ENCODE measurements around the gene CPOX. TPM values are rescaled to one million over a fixed set of nuclear protein-coding genes. Genes with fewer than 3 reads are reported as not detected.
A peak's percentile ranks its signal among the peaks of the same experiment; 100 is the strongest.

CPOX gene
- total and polyA plus RNA-seq, 10 of the 15 experiments (the other 5 are each of a cell fraction or from before 2014, with no cell fraction given) = 40.7 to 72.6 (median 64.5) TPM

GRCh38 chr3:98556164-98557130 lies 37.0 kb downstream of the CPOX start (continued):
- TF ChIP-seq CUX1 (IDR thresholded peaks at IDR 0.05; ENCODE audit: insufficient replicate concordance, low read depth, low read length) (peak; percentile 86), SMAD1 (IDR thresholded peaks at IDR 0.05; ENCODE audit: low read depth, partially characterized antibody) (peak; percentile 87), YBX1 (IDR thresholded peaks at IDR 0.05) (no peak), ZNF24 (IDR thresholded peaks at IDR 0.05) (peak; percentile 73), TCF7 (IDR thresholded peaks at IDR 0.05; ENCODE audit: borderline replicate concordance) (peak; percentile 88), NR2C1 (IDR thresholded peaks at IDR 0.05) (no peak), SRF (IDR thresholded peaks at IDR 0.05; ENCODE audit: low read depth in 2 of 2, low read length in 2 of 2) (peak in 1 of 2 experiments; percentile 76; a peak in 2 of 4 replicates), TCF12 (IDR thresholded peaks at IDR 0.05; ENCODE audit: low read depth, low read length) (peak; percentile 97), PBX3 (IDR thresholded peaks at IDR 0.05; ENCODE audit: insufficient replicate concordance, low read depth, low read length) (peak; percentile 55), PAX8 (IDR thresholded peaks at IDR 0.05) (no peak), NFXL1 (IDR thresholded peaks at IDR 0.05; ENCODE audit: borderline replicate concordance) (no peak), CHD4 (IDR thresholded peaks at IDR 0.05) (no peak), EP300 (IDR thresholded peaks at IDR 0.05; ENCODE audit: borderline replicate concordance in 1 of 2, control insufficient read depth in 1 of 2, low read depth in 2 of 2, low read length in 2 of 2) (peak; percentile 100), NFIC (IDR thresholded peaks at IDR 0.05; ENCODE audit: low read depth, low read length) (peak; percentile 100), BACH1 (IDR thresholded peaks at IDR 0.05; ENCODE audit: borderline replicate concordance) (peak; percentile 95), GABPA (IDR thresholded peaks at IDR 0.05; ENCODE audit: low read depth) (peak; percentile 69), SIN3A (IDR thresholded peaks at IDR 0.05; ENCODE audit: low read depth, low read length) (0 out of 2 replicates have a peak, but pooled peaks have one; percentile 20), ZNF207 (IDR thresholded peaks at IDR 0.05; ENCODE audit: borderline replicate concordance) (no peak), SREBF2 (IDR thresholded peaks at IDR 0.05; ENCODE audit: low read length) (no peak)

Data from GM12878 (cell line).